Measurements from ENCODE around the gene NAA25. TPM values are rescaled to one million over a fixed set of nuclear protein-coding genes. Genes with fewer than 3 reads are reported as not detected.

The NAA25 gene
- total RNA-seq, 1 experiment from 2014 or later: 70.5 TPM

- CTCF ChIA-PET: no interaction called here
- no peaks in the 10 kb centered on the region for H3K36me3 ChIP-seq (ENCODE audit: insufficient read depth, low read length, poor library complexity, severe bottlenecking)
- H3K4me1 ChIP-seq (ENCODE audit: insufficient read depth, low read length, poor library complexity, severe bottlenecking): no peaks in the 10 kb centered on the region
- no peak overlapping the region for H3K27ac ChIP-seq (ENCODE audit: low read depth, low read length, poor library complexity, severe bottlenecking)
- H3K9me3 ChIP-seq (ENCODE audit: low read depth, low read length, poor library complexity, severe bottlenecking): no peaks in the 10 kb centered on the region
- intact Hi-C loops (cut with micrococcal nuclease; ENCODE audit: unreplicated experiment): no loop called here
- H3K4me3 ChIP-seq (ENCODE audit: low read depth, low read length, poor library complexity, severe bottlenecking): no peak overlapping the region
- BruUV-seq (replicated peaks): no TSS peak
- DNase-seq (ENCODE audit: low spot score): no peak
- TF ChIP-seq EZH2 (IDR thresholded peaks at IDR 0.05; ENCODE audit: borderline replicate concordance, low read depth, low read length, poor library complexity, severe bottlenecking) (no peak), CTCF (conservative IDR thresholded peaks at IDR 0.05; ENCODE audit: low read depth, low read length) (no peak)
- no peaks in the 10 kb centered on the region for H3K27me3 ChIP-seq (replicated peaks; ENCODE audit: insufficient read depth, low read depth, low read length, poor library complexity)
- POLR2A ChIA-PET (ENCODE audit: low non-redundant PET): no interaction called here
Observed at GRCh38 chr12:111991535-111991934, 117.0 kb downstream of the NAA25 start.

- Histone ChIP-seq H3K36me3 (ENCODE audit: insufficient read depth, low read length, poor library complexity, severe bottlenecking) (no peaks in the 10 kb centered on the region), H3K27me3 (replicated peaks; ENCODE audit: insufficient read depth, low read depth, low read length, poor library complexity) (no peaks in the 10 kb centered on the region), H3K27ac (ENCODE audit: low read depth, low read length, poor library complexity, severe bottlenecking) (no peak overlapping the region), H3K9me3 (ENCODE audit: low read depth, low read length, poor library complexity, severe bottlenecking) (no peaks in the 10 kb centered on the region), H3K4me1 (ENCODE audit: insufficient read depth, low read length, poor library complexity, severe bottlenecking) (no peaks in the 10 kb centered on the region), H3K4me3 (ENCODE audit: low read depth, low read length, poor library complexity, severe bottlenecking) (no peak overlapping the region)
- DNase-seq (ENCODE audit: low spot score): no peak
- no TSS peak for BruUV-seq (replicated peaks)
- ChIA-PET POLR2A (ENCODE audit: low non-redundant PET) (no interaction called here), CTCF (no interaction called here)
- intact Hi-C loops (cut with micrococcal nuclease; ENCODE audit: unreplicated experiment): no loop called here
- TF ChIP-seq CTCF (conservative IDR thresholded peaks at IDR 0.05; ENCODE audit: low read depth, low read length): no peak
- TF ChIP-seq EZH2 (IDR thresholded peaks at IDR 0.05; ENCODE audit: borderline replicate concordance, low read depth, low read length, poor library complexity, severe bottlenecking): no peak
Observed at GRCh38 chr12:111984820-111985219, 123.8 kb downstream of the NAA25 start.

GRCh38 chr12:111981987-111982386 lies 126.6 kb downstream of the NAA25 start:
- Histone ChIP-seq H3K27ac (ENCODE audit: low read depth, low read length, poor library complexity, severe bottlenecking) (no peak overlapping the region), H3K4me1 (ENCODE audit: insufficient read depth, low read length, poor library complexity, severe bottlenecking) (no peaks in the 10 kb centered on the region), H3K27me3 (replicated peaks; ENCODE audit: insufficient read depth, low read depth, low read length, poor library complexity) (no peaks in the 10 kb centered on the region), H3K9me3 (ENCODE audit: low read depth, low read length, poor library complexity, severe bottlenecking) (no peaks in the 10 kb centered on the region), H3K4me3 (ENCODE audit: low read depth, low read length, poor library complexity, severe bottlenecking) (no peak overlapping the region), H3K36me3 (ENCODE audit: insufficient read depth, low read length, poor library complexity, severe bottlenecking) (no peaks in the 10 kb centered on the region)
- no TSS peak for BruUV-seq (replicated peaks)
- TF ChIP-seq EZH2 (IDR thresholded peaks at IDR 0.05; ENCODE audit: borderline replicate concordance, low read depth, low read length, poor library complexity, severe bottlenecking) (no peak), CTCF (conservative IDR thresholded peaks at IDR 0.05; ENCODE audit: low read depth, low read length) (no peak)
- no peak for DNase-seq (ENCODE audit: low spot score)
- POLR2A ChIA-PET (ENCODE audit: low non-redundant PET): no interaction called here
- intact Hi-C loops (cut with micrococcal nuclease; ENCODE audit: unreplicated experiment): no loop called here
- CTCF ChIA-PET: no interaction called here
